Measurements from ENCODE around the gene UCKL1. TPM values are rescaled to one million over a fixed set of nuclear protein-coding genes. Genes with fewer than 3 reads are reported as not detected.

The UCKL1 gene
- total RNA-seq (2014; rRNA removed; shearing (Covaris generic)): 36.6 and 41.2 TPM in 2 replicates

GRCh38 chr20:63955827-63956663 lies at the start of gene UCKL1:
Gene UCKL1, minus strand, starts transcription at chr20:63956416. Its CDS starts 44 bp downstream, at chr20:63956372.

GRCh38 chr20:63980806-63981728 lies 24.9 kb upstream of the UCKL1 start, which contains the start of gene PRPF6:
Gene PRPF6, plus strand, starts transcription at chr20:63981132. Its CDS starts 114 bp downstream, at chr20:63981246.

GRCh38 chr20:63979557-63980316 lies 23.5 kb upstream of the UCKL1 start, which contains the start of gene SAMD10:
Gene SAMD10, minus strand, starts transcription at chr20:63979642. Its CDS starts 175 bp downstream, at chr20:63979467.

GRCh38 chr20:63969838-63970713 lies 13.9 kb upstream of the UCKL1 start, which contains the start of gene ZNF512B:
Gene ZNF512B, minus strand, starts transcription at chr20:63969930. Its CDS starts 1,980 bp downstream, at chr20:63967950.

GRCh38 chr20:63894358-63895201 lies 61.6 kb downstream of the UCKL1 start, which contains the start of gene DNAJC5:
Gene DNAJC5, plus strand, starts transcription at chr20:63895126. Its CDS starts 33,220 bp downstream, at chr20:63928346.

Small RNA genes within 50 kb of the gene (small RNA-seq; reads per million reads assigned to genes)
- gene MIR647 (not detected), gene MIR941-2 (not detected), gene MIR941-4 (not detected), gene MIR941-5 (not detected), gene RNU1-134P (not detected)

Other genes with a start within 250 kb of the UCKL1 start
- 46.7 and 50.6 TPM in 2 replicates for gene ARFRP1, start 248.4 kb downstream of the UCKL1 start, total RNA-seq (2014; rRNA removed; shearing (Covaris generic))
- 38.3 and 52.1 TPM in 2 replicates for gene ZGPAT, start 248.4 kb downstream of the UCKL1 start, total RNA-seq (2014; rRNA removed; shearing (Covaris generic))
- 9.4 and 12.6 TPM in 2 replicates for gene LIME1, start 219.8 kb downstream of the UCKL1 start, total RNA-seq (2014; rRNA removed; shearing (Covaris generic))
- 38.4 and 48.2 TPM in 2 replicates for gene SLC2A4RG, start 216.6 kb downstream of the UCKL1 start, total RNA-seq (2014; rRNA removed; shearing (Covaris generic))
- 1.4 and 1.9 TPM in 2 replicates for gene ZBTB46, start 125.2 kb downstream of the UCKL1 start, total RNA-seq (2014; rRNA removed; shearing (Covaris generic))
- not detected in 2 replicates for gene ABHD16B, start 94.9 kb downstream of the UCKL1 start, total RNA-seq (2014; rRNA removed; shearing (Covaris generic))
- gene TPD52L2, start 91.1 kb downstream of the UCKL1 start, total RNA-seq (2014; rRNA removed; shearing (Covaris generic)): 92.3 and 97.2 TPM in 2 replicates
- gene DNAJC5, start 61.3 kb downstream of the UCKL1 start, total RNA-seq (2014; rRNA removed; shearing (Covaris generic)): 38.0 and 38.7 TPM in 2 replicates
- gene ZNF512B, start 13.5 kb upstream of the UCKL1 start, total RNA-seq (2014; rRNA removed; shearing (Covaris generic)): 20.1 and 22.8 TPM in 2 replicates
- gene SAMD10, start 23.2 kb upstream of the UCKL1 start, total RNA-seq (2014; rRNA removed; shearing (Covaris generic)): 1.7 and 1.9 TPM in 2 replicates
- gene PRPF6, start 24.7 kb upstream of the UCKL1 start, total RNA-seq (2014; rRNA removed; shearing (Covaris generic)): 99.3 and 101 TPM in 2 replicates
- 1.8 and 2.1 TPM in 2 replicates for gene C20orf204, start 79.8 kb upstream of the UCKL1 start, total RNA-seq (2014; rRNA removed; shearing (Covaris generic))
- 0.72 and 1.2 TPM in 2 replicates for gene SOX18, start 93.2 kb upstream of the UCKL1 start, total RNA-seq (2014; rRNA removed; shearing (Covaris generic))
- 47.0 and 53.8 TPM in 2 replicates for gene TCEA2, start 106.8 kb upstream of the UCKL1 start, total RNA-seq (2014; rRNA removed; shearing (Covaris generic))
- 28.6 and 30.1 TPM in 2 replicates for gene RGS19, start 123.1 kb upstream of the UCKL1 start, total RNA-seq (2014; rRNA removed; shearing (Covaris generic))
- 0.34 and 0.41 TPM in 2 replicates for gene OPRL1, start 123.7 kb upstream of the UCKL1 start, total RNA-seq (2014; rRNA removed; shearing (Covaris generic))
- gene LKAAEAR1, start 128.0 kb upstream of the UCKL1 start, total RNA-seq (2014; rRNA removed; shearing (Covaris generic)): 0.94 and 0.98 TPM in 2 replicates
- not detected in 2 replicates for gene NPBWR2, start 151.1 kb upstream of the UCKL1 start, total RNA-seq (2014; rRNA removed; shearing (Covaris generic))
- gene MYT1, start 208.0 kb upstream of the UCKL1 start, total RNA-seq (2014; rRNA removed; shearing (Covaris generic)): 0.80 and 1.1 TPM in 2 replicates

Measured in A375 (cell line).